ENCODE data around the gene EP300. TPM values are rescaled to one million over a fixed set of nuclear protein-coding genes. Genes with fewer than 3 reads are reported as not detected.

The EP300 gene
- total and polyA plus RNA-seq, 8 donors: 63.3 to 80.1 (median 76.9) TPM

DNA sequence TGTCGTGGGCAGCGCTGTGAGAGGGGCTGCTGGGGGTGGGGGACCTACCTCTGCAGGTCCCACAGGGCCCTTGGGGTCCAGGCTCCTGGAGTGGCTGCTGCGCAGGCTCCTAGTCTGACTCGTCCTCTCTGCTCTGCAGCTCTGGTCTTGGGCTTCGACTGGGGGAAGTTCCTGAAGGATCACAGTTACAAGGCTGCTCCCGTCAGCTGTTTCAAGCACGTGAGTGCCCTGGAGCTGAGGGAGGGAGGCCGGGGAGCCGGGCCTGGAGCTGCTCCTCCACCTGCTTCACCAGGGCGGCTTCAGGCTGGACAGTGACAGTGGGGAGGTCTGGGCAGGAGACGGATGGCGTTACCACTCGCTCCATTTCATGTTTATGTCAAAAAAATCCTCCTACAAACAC lies 124.6 kb downstream of the EP300 start:
- peak; percentile 74 for ATAC-seq
- TF ChIP-seq, protein P1, sequence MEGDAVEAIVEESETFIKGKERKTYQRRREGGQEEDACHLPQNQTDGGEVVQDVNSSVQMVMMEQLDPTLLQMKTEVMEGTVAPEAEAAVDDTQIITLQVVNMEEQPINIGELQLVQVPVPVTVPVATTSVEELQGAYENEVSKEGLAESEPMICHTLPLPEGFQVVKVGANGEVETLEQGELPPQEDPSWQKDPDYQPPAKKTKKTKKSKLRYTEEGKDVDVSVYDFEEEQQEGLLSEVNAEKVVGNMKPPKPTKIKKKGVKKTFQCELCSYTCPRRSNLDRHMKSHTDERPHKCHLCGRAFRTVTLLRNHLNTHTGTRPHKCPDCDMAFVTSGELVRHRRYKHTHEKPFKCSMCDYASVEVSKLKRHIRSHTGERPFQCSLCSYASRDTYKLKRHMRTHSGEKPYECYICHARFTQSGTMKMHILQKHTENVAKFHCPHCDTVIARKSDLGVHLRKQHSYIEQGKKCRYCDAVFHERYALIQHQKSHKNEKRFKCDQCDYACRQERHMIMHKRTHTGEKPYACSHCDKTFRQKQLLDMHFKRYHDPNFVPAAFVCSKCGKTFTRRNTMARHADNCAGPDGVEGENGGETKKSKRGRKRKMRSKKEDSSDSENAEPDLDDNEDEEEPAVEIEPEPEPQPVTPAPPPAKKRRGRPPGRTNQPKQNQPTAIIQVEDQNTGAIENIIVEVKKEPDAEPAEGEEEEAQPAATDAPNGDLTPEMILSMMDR (IDR thresholded peaks at IDR 0.05): no peak
- peak overlapping the region; percentile 87 to 88 for H3K27ac ChIP-seq
- peaks cover 12 to 25% of the 10 kb centered on the region in 2 donors for H3K4me1 ChIP-seq
- H3K27me3 ChIP-seq: no peaks in the 10 kb centered on the region
- peak overlapping the region in 1 of 2 donors; percentile 18 for H3K4me3 ChIP-seq
- intact Hi-C loops (cut with DNase I): no loop called here
- no peaks in the 10 kb centered on the region for H3K9me3 ChIP-seq
- DNase-seq: peak in 2 of 4 donors; percentile 39 to 59
- H3K36me3 ChIP-seq: peaks cover 0 to 71% of the 10 kb centered on the region in 2 donors

DNA sequence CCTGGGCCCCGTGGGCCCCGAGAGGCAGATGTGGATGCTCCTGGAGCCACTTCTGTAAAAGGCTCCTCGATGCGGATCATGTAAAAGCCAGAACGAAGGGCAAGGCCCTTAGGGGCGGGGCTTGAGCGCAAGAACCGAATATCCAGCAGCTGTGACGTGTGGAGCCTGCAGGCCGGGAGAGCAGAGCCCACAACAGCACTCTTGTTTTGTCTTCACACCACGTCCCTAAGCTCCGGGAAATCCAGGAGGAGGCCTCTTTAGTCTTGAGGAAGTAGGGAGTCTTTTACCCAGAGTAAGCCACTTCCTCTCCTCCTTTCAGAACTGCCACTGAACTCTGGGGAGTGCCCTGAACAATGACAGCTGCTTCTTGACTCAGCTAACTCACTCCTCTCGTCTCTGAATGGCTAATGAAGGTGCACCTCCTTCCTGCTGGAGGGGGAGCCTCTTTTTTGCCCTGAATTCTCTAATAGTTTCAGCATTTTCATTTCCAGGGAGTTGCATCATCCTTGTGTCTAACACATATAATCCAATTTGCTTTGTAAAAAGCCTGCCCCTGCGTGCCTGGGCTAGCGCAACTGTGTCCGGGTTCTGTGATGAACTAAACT lies 125.3 kb downstream of the EP300 start:
- peaks cover 0 to 71% of the 10 kb centered on the region in 2 donors for H3K36me3 ChIP-seq
- intact Hi-C loops (cut with DNase I): no loop called here

DNA sequence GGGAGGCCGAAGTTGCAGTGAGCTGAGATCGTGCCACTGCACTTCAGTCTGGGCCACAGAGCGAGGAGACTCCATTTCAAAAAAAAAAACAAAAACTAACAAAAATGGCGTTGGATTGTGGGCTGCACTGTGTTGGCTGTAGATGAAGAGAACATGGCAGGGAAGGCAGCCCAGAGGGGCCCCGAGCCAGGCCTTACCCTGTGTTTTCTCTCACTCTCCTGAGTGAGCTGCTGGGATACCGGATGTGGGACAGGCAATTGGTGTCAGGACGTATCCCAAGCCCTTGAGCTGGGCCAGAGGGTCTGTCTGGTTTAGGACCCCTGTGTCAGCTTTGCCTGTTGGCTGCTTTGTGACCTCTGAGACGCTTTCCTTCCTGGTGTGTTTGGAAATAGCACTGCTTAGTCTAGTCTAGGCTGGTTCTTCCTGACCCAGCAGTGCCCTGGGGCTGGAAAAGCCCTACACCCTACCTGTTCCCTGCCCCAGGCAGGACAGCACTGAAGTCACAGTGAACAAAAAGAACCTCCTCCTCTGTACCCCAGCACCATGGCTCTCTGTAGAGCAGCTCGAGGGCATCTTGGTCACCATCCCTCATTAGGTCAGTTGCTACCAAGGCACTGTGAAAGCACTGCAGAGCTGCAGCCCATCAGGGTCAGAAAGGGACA lies 130.6 kb downstream of the EP300 start:
- Histone ChIP-seq H3K4me1 (peaks cover 4 to 17% of the 10 kb centered on the region in 2 donors), H3K27me3 (no peaks in the 10 kb centered on the region), H3K9me3 (no peaks in the 10 kb centered on the region), H3K27ac (no peak overlapping the region), H3K4me3 (no peak overlapping the region), H3K36me3 (peaks cover 0 to 91% of the 10 kb centered on the region in 2 donors)
- TF ChIP-seq, protein P1 (IDR thresholded peaks at IDR 0.05): no peak
- intact Hi-C loops (cut with DNase I): no loop called here
- ATAC-seq (no peak), DNase-seq (no peak)

More for the DNA sequence above, 125.3 kb downstream of the EP300 start:
- Histone ChIP-seq H3K27ac (peak overlapping the region; percentile 87 to 88), H3K4me3 (peak overlapping the region in 1 of 2 donors; percentile 18), H3K27me3 (no peaks in the 10 kb centered on the region), H3K4me1 (peaks cover 12 to 25% of the 10 kb centered on the region in 2 donors), H3K9me3 (no peaks in the 10 kb centered on the region)
- DNase-seq (peak in 3 of 4 donors; percentile 35 to 81 (median 76)), ATAC-seq (peak; percentile 92)
- TF ChIP-seq, protein P1 (IDR thresholded peaks at IDR 0.05): no peak

DNA sequence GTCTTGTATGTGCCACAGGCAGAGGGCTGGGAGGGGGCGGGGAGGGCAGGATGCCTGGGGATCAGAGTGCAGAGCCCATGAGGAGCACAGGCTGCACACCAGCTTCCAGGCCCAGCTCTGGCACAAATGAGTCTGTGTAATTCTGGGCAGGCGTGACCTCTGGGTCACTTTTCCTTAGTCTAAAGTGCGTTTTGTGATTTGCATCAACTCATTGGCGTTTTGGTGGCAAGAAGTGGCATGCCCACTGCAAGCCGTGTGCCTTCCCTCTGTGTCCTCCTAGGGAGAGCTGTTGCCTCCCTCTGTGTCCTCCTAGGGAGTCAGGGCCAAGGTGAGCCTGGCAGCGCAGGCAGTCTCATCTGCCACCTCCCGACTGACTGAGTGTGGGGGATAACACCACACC lies 131.1 kb downstream of the EP300 start:
- DNase-seq: no peak
- Histone ChIP-seq H3K27me3 (no peaks in the 10 kb centered on the region), H3K9me3 (no peaks in the 10 kb centered on the region), H3K4me1 (peaks cover 0 to 11% of the 10 kb centered on the region in 2 donors), H3K27ac (no peak overlapping the region), H3K4me3 (no peak overlapping the region), H3K36me3 (peaks cover 0 to 96% of the 10 kb centered on the region in 2 donors)
- intact Hi-C loops (cut with DNase I): no loop called here
- TF ChIP-seq, protein P1 (IDR thresholded peaks at IDR 0.05): no peak
- no peak for ATAC-seq
